H1 (cell line): ENCODE results near the gene TTC21A. TPM values are rescaled to one million over a fixed set of nuclear protein-coding genes. Genes with fewer than 3 reads are reported as not detected.

Experiments
- CTCF ChIA-PET: fragments of 300-600 bp; sonication (Branson Sonifier 250); formaldehyde crosslinking; loops from one replicate; lab custom pipeline; 2021; ENCODE audit not compliant: partially characterized antibody; lab: Charles Lee
- POLR2A ChIA-PET: fragments of 300-600 bp; sonication (Branson Sonifier 250); formaldehyde crosslinking; loops from one replicate; lab custom pipeline; 2021; ENCODE audit warnings: inconsistent platforms; ENCODE audit not compliant: partially characterized antibody; lab: Charles Lee
- DNase-seq, 2 experiments: peaks; one replicate each; pipeline versions ENCODE4 v3.0.0 to v3.0.0-alpha.2; 2010 to 2022; ENCODE audit warnings: low spot score in 2 of 2, low read depth in 1 of 2, mixed read lengths in 1 of 2
- FAIRE-seq: peaks from 2 replicates; lab custom pipeline; 2011; peaks lifted over from hg19 to GRCh38; lab: Jason Lieb, UNC
- H2AFZ ChIP-seq: 2 replicates; pipeline ENCODE4 v1.8.1; 2012; ENCODE audit warnings: low read length, inconsistent platforms
- H2AK5ac ChIP-seq: 2 replicates; pipeline ENCODE4 v1.6.1; 2013; ENCODE audit warnings: low read depth, low read length
- H2BK120ac ChIP-seq: replicated peaks from 2 replicates; pipeline ENCODE3; 2013; ENCODE audit warnings: low read depth, low read length, inconsistent platforms
- H2BK12ac ChIP-seq: 2 replicates; pipeline ENCODE4 v1.6.1; 2013; ENCODE audit warnings: low read depth, low read length
- H2BK15ac ChIP-seq: 2 replicates; pipeline ENCODE4 v1.6.1; 2013; ENCODE audit warnings: low read length
- H2BK20ac ChIP-seq: 2 replicates; pipeline ENCODE4 v1.6.1; 2013; ENCODE audit warnings: low read length
- H2BK5ac ChIP-seq: 2 replicates; pipeline ENCODE4 v1.6.1; 2013; ENCODE audit warnings: low read depth, low read length
- H3K14ac ChIP-seq: 2 replicates; pipeline ENCODE4 v1.6.1; 2013; ENCODE audit warnings: inconsistent platforms; ENCODE audit not compliant: insufficient read length
- H3K18ac ChIP-seq: 2 replicates; pipeline ENCODE4 v1.6.1; 2013; ENCODE audit warnings: low read length; ENCODE audit errors: extremely low read depth
- H3K23ac ChIP-seq: 2 replicates; pipeline ENCODE4 v1.6.1; 2013; ENCODE audit warnings: inconsistent platforms; ENCODE audit not compliant: insufficient read length
- H3K23me2 ChIP-seq: 2 replicates; pipeline ENCODE4 v1.6.1; 2013; ENCODE audit warnings: low read depth, low read length
- H3K27ac ChIP-seq: 2 replicates; pipeline ENCODE4 v1.6.1; 2011; ENCODE audit warnings: low read depth, low read length, inconsistent platforms
- H3K27me3 ChIP-seq, 4 experiments: replicated peaks in 1 of 4; 1 replicate in 1 of 4; 2 replicates in 3 of 4; pipeline versions ENCODE4 v1.6.1 to v1.8.1; 2011 to 2013; ENCODE audit warnings: low read length in 3 of 4, mild to moderate bottlenecking in 3 of 4, inconsistent platforms in 2 of 4, mixed read lengths in 2 of 4, moderate library complexity in 1 of 4; ENCODE audit not compliant: control insufficient read depth in 3 of 4, insufficient read depth in 3 of 4; ENCODE audit errors: extremely low read depth in 1 of 4
- H3K36me3 ChIP-seq, 4 experiments: 2 replicates each; pipeline versions ENCODE4 v1.6.1 to v1.8.1; 2011 to 2013; ENCODE audit warnings: mild to moderate bottlenecking in 4 of 4, low read length in 3 of 4, moderate library complexity in 2 of 4, control low read depth in 1 of 4, inconsistent platforms in 1 of 4; ENCODE audit not compliant: insufficient read depth in 4 of 4, control insufficient read depth in 2 of 4
- H3K4ac ChIP-seq: replicated peaks from 2 replicates; pipeline ENCODE3; 2013; ENCODE audit warnings: low read length, low read depth, mixed read lengths, inconsistent platforms; ENCODE audit not compliant: insufficient read length
- H3K4me1 ChIP-seq, 4 experiments: replicated peaks in 1 of 4; 1 replicate in 1 of 4; 2 replicates in 3 of 4; pipeline versions ENCODE4 v1.6.1 to v1.8.1; 2011 to 2013; ENCODE audit warnings: low read length in 3 of 4, inconsistent platforms in 2 of 4, mixed read lengths in 1 of 4; ENCODE audit not compliant: insufficient read depth in 4 of 4, control insufficient read depth in 3 of 4
- H3K4me2 ChIP-seq, 2 experiments: 2 replicates each; pipeline versions ENCODE4 v1.6.1 to v1.8.1; 2011 to 2013; ENCODE audit warnings: low read depth in 2 of 2, low read length in 2 of 2, control low read depth in 1 of 2, inconsistent platforms in 1 of 2, mild to moderate bottlenecking in 1 of 2; ENCODE audit not compliant: insufficient read depth in 1 of 2
- H3K4me3 ChIP-seq, 4 experiments: fragments of 200-600, 300-600 bp in 1 of 4; sonication (generic), shearing (Covaris generic), sonication (Bioruptor Twin) in 1 of 4; 2 replicates each; pipeline versions ENCODE4 v1.5.1 to v1.8.1; 2011 to 2016; ENCODE audit warnings: low read length in 4 of 4, low read depth in 3 of 4, control low read depth in 2 of 4, inconsistent platforms in 2 of 4, mild to moderate bottlenecking in 2 of 4, mixed read lengths in 1 of 4, moderate library complexity in 1 of 4; ENCODE audit not compliant: insufficient read depth in 2 of 4; ENCODE audit errors: extremely low read depth in 1 of 4
- H3K56ac ChIP-seq: replicated peaks from 2 replicates; pipeline ENCODE3; 2013; ENCODE audit warnings: low read depth, mild to moderate bottlenecking, mixed read lengths, low read length, inconsistent platforms; ENCODE audit not compliant: insufficient read length
- H3K79me1 ChIP-seq: 2 replicates; pipeline ENCODE4 v1.6.1; 2013; ENCODE audit warnings: low read depth, low read length, control low read depth
- H3K79me2 ChIP-seq, 2 experiments: 2 replicates each; pipeline versions ENCODE4 v1.6.1 to v1.8.1; 2012 to 2013; ENCODE audit warnings: low read length in 2 of 2, mild to moderate bottlenecking in 2 of 2, inconsistent platforms in 1 of 2; ENCODE audit not compliant: insufficient read depth in 2 of 2, control insufficient read depth in 1 of 2
- H3K9ac ChIP-seq, 4 experiments: replicated peaks in 1 of 4; 1 replicate in 1 of 4; 2 replicates in 3 of 4; pipeline versions ENCODE4 v1.6.1 to v1.8.1; 2011 to 2013; ENCODE audit warnings: low read depth in 3 of 4, low read length in 3 of 4, control low read depth in 2 of 4, mild to moderate bottlenecking in 2 of 4, moderate library complexity in 2 of 4, inconsistent platforms in 1 of 4; ENCODE audit errors: extremely low read depth in 1 of 4
- H3K9me3 ChIP-seq, 2 experiments: 2 replicates each; pipeline versions ENCODE4 v1.6.1 to v1.8.1; 2012 to 2013; ENCODE audit warnings: mild to moderate bottlenecking in 2 of 2, moderate library complexity in 2 of 2, control low read depth in 1 of 2, inconsistent platforms in 1 of 2, low read depth in 1 of 2, low read length in 1 of 2, mixed read lengths in 1 of 2; ENCODE audit not compliant: insufficient read depth in 2 of 2
- H4K20me1 ChIP-seq, 2 experiments: replicated peaks in 1 of 2; 2 replicates each; pipeline versions ENCODE3 to v1.8.1; 2011 to 2013; ENCODE audit warnings: inconsistent platforms in 2 of 2, low read length in 2 of 2, mild to moderate bottlenecking in 1 of 2; ENCODE audit not compliant: insufficient read depth in 2 of 2, control insufficient read depth in 1 of 2
- H4K5ac ChIP-seq: 2 replicates; pipeline ENCODE4 v1.6.1; 2013; ENCODE audit warnings: low read length, low read depth, mixed read lengths, inconsistent platforms; ENCODE audit not compliant: insufficient read length
- H4K8ac ChIP-seq: 2 replicates; pipeline ENCODE4 v1.8.0; 2013; ENCODE audit warnings: mild to moderate bottlenecking, moderate library complexity, low read length, inconsistent platforms; ENCODE audit not compliant: insufficient read depth; ENCODE audit errors: extremely low read depth
- H4K91ac ChIP-seq: replicated peaks from 2 replicates; pipeline ENCODE3; 2013; ENCODE audit warnings: low read length, mixed read lengths, inconsistent platforms; ENCODE audit not compliant: insufficient read length
- CHD2 ChIP-seq: IDR thresholded peaks from 2 replicates; pipeline ENCODE4 v1.6.1; 2012; ENCODE audit warnings: low read length, improper control_type of control experiment
- KDM4A ChIP-seq: IDR thresholded peaks from one replicate; pipeline ENCODE4 v1.7.1; 2012; ENCODE audit warnings: low read depth, mild to moderate bottlenecking, moderate library complexity, low read length, inconsistent platforms; ENCODE audit not compliant: severe bottlenecking
- NRF1 ChIP-seq: IDR thresholded peaks from 2 replicates; pipeline ENCODE4 v1.6.1; 2011; ENCODE audit warnings: mild to moderate bottlenecking, low read depth, low read length, improper control_type of control experiment
- RFX5 ChIP-seq: IDR thresholded peaks from 2 replicates; pipeline ENCODE4 v1.6.1; 2011; ENCODE audit warnings: low read depth, low read length, improper control_type of control experiment, borderline replicate concordance
- SIX5 ChIP-seq: IDR thresholded peaks from 2 replicates; pipeline ENCODE4 v1.6.1; 2011; ENCODE audit warnings: mild to moderate bottlenecking, low read depth, low read length
- TCF12 ChIP-seq: IDR thresholded peaks from 2 replicates; pipeline ENCODE4 v1.6.1; 2011; ENCODE audit warnings: low read depth, mild to moderate bottlenecking, low read length
- WGBS, 2 experiments: shearing (Covaris generic) in 1 of 2; methylation state at CpG; one replicate each; pipeline versions ENCODE4 v1.1.6 to v1.1.7; 2013 to 2015; ENCODE audit warnings: low lambda C conversion rate in 2 of 2, mixed read lengths in 2 of 2, inconsistent platforms in 1 of 2, low coverage in 1 of 2, missing lambda C conversion rate in 1 of 2; ENCODE audit not compliant: insufficient replicate concordance in 2 of 2, insufficient coverage in 1 of 2, insufficient read length in 1 of 2; ENCODE audit errors: extremely low coverage in 1 of 2, missing lambda C conversion rate in 1 of 2; 5-methylcytosine and 5-hydroxymethylcytosine counted together
- polyA plus RNA-seq, 7 experiments: library from polyadenylated mRNA; depleted of rRNA in 3 of 7; stranded (reverse) in 5 of 7; unstranded in 2 of 7; fragments of >200 nt in 5 of 7; fragments of 200-250 nt in 2 of 7; gene quantifications; 1 replicate in 5 of 7; 2 replicates in 1 of 7; 4 replicates in 1 of 7; pipeline versions ENCODE4 v1.2.1 to v1.2.3, GENCODE V29; 2011 to 2013; ENCODE audit warnings: missing spikeins in 2 of 7, mixed read lengths in 2 of 7
- total RNA-seq: library from RNA; stranded (reverse); fragmentation: NEBNext Ultra II Directional; extraction: Animal tissue kit (Norgen Biotek cat#: 25700); gene quantifications from 2 replicates; pipeline ENCODE4 v1.2.1, GENCODE V29; 2021
- TF ChIP-seq, protein P1 (sequence below): IDR thresholded peaks from 2 replicates; pipeline ENCODE4 v1.6.1; 2012; ENCODE audit warnings: inconsistent platforms
- TF ChIP-seq, protein P2 (sequence below): IDR thresholded peaks from 2 replicates; pipeline ENCODE4 v1.6.1; 2012; ENCODE audit warnings: low read length, inconsistent platforms
- TF ChIP-seq, protein P3 (sequence below): IDR thresholded peaks from 2 replicates; pipeline ENCODE4 v1.6.1; 2012; ENCODE audit warnings: inconsistent platforms

TTC21A gene
- total and polyA plus RNA-seq, 2 of the 8 experiments (the other 6 are each of a cell fraction or from before 2014, with no cell fraction given): 2.3 to 2.8 TPM

DNA sequence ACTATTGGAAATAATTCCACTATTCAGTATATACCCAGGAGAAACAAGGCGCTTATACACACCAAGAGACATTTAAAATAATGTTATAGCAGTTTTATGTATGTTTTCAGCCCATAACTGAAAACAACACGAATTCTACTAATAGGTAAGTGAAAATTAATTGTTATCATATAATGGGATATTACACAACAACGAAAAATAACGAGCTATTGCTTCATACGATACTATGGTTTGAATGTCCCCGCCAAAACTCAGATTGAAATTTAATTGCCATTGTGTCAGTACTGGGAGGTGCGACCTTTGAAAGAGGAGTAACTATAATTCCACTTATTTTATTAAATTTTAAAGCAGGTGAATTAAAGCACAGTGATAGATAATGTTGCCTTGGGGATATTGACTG is 49.9 kb downstream of the TTC21A start:
- Histone ChIP-seq H2AK5ac (no peak overlapping the region), H3K23me2 (peaks cover 8% of the 10 kb centered on the region; the same call in 1 of the 2 replicates), H2BK20ac (no peak overlapping the region), H2BK12ac (no peak overlapping the region), H4K20me1 (peaks cover 3 to 4% of the 10 kb centered on the region in 2 experiments), H3K9me3 (no peaks in the 10 kb centered on the region), H2AFZ (no peak overlapping the region), H2BK5ac (no peak overlapping the region), H3K4me1 (peaks cover 6 to 14% (median 9%) of the 10 kb centered on the region in 4 experiments), H3K14ac (no peak overlapping the region), H2BK15ac (no peak overlapping the region), H3K18ac (no peak overlapping the region), H4K5ac (no peak overlapping the region), H2BK120ac (no peak overlapping the region), H3K4me2 (no peak overlapping the region), H3K27me3 (no peaks in the 10 kb centered on the region), H3K4me3 (no peak overlapping the region), H3K23ac (no peak overlapping the region), H3K56ac (no peak overlapping the region), H3K36me3 (no peaks in the 10 kb centered on the region), H3K79me2 (no peaks in the 10 kb centered on the region), H3K27ac (no peak overlapping the region), H3K79me1 (peaks cover 2% of the 10 kb centered on the region; the same call in 1 of the 2 replicates), H3K9ac (no peak overlapping the region), H4K91ac (no peak overlapping the region), H4K8ac (no peak overlapping the region), H3K4ac (no peak overlapping the region)
- ChIA-PET CTCF (interaction anchor here (1.8 to 4.8 kb wide), 4 partner anchors 10 to 130 kb away, joined by 3 to 22 read pairs (median 10); no protein-coding TSS in a partner anchor), POLR2A (interaction anchor here (1.6 kb wide), 1 partner anchor 14 kb away, joined by 3 read pairs; no protein-coding TSS in a partner anchor)
- TF ChIP-seq, protein P1, sequence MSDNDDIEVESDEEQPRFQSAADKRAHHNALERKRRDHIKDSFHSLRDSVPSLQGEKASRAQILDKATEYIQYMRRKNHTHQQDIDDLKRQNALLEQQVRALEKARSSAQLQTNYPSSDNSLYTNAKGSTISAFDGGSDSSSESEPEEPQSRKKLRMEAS: no peak
- TF ChIP-seq TCF12 (no peak), CHD2 (no peak), SIX5 (no peak), KDM4A (no peak), RFX5 (no peak), NRF1 (no peak)
- TF ChIP-seq, protein P2, sequence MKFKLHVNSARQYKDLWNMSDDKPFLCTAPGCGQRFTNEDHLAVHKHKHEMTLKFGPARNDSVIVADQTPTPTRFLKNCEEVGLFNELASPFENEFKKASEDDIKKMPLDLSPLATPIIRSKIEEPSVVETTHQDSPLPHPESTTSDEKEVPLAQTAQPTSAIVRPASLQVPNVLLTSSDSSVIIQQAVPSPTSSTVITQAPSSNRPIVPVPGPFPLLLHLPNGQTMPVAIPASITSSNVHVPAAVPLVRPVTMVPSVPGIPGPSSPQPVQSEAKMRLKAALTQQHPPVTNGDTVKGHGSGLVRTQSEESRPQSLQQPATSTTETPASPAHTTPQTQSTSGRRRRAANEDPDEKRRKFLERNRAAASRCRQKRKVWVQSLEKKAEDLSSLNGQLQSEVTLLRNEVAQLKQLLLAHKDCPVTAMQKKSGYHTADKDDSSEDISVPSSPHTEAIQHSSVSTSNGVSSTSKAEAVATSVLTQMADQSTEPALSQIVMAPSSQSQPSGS: no peak
- TF ChIP-seq, protein P3, sequence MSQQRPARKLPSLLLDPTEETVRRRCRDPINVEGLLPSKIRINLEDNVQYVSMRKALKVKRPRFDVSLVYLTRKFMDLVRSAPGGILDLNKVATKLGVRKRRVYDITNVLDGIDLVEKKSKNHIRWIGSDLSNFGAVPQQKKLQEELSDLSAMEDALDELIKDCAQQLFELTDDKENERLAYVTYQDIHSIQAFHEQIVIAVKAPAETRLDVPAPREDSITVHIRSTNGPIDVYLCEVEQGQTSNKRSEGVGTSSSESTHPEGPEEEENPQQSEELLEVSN: no peak
- no peak for FAIRE-seq
- 90% methylated on average over 7 of the region's 7 CpGs; no CpG with 5 or more reads in 1 of the 2 experiments for WGBS, 2 experiments
- no peak for DNase-seq
